Omental fat pad (tissue), 4 donors: ENCODE data around the gene RPP40. TPM values are rescaled to one million over a fixed set of nuclear protein-coding genes. Genes with fewer than 3 reads are reported as not detected.

Experiments used
- ATAC-seq: fragments of 150-250 bp; one replicate; pipeline ENCODE4 v1.9.1; 2016; ENCODE audit warnings: mild to moderate bottlenecking, moderate library complexity; ENCODE audit not compliant: low FRiP score
- DNase-seq: peaks from one replicate; pipeline ENCODE4 v3.0.0-alpha.2; 2019; ENCODE audit warnings: low spot score
- CTCF ChIP-seq, 3 donors: fragments of 450-650 bp; IDR thresholded peaks; one replicate each; pipeline ENCODE4 v1.5.1; 2016 to 2017; ENCODE audit warnings: antibody characterized with exemption in 3 of 3, mild to moderate bottlenecking in 3 of 3, moderate library complexity in 2 of 3
- total RNA-seq, 4 donors: library from RNA; depleted of rRNA; stranded (reverse); fragments of >200 nt; gene quantifications; one replicate each; pipeline ENCODE4 v1.1.0, GENCODE V29; 2016

The RPP40 gene
- total RNA-seq, 4 donors from 2014 or later = 6.0 to 22.5 (median 10.1) TPM

GRCh38 chr6:4981761-4982160 is 22.1 kb downstream of the RPP40 start:
- ATAC-seq (no peak), DNase-seq (no peak)
- no peak for TF ChIP-seq CTCF (IDR thresholded peaks at IDR 0.05)

GRCh38 chr6:4979426-4979825 is 24.4 kb downstream of the RPP40 start:
- ATAC-seq (no peak), DNase-seq (no peak)
- no peak for TF ChIP-seq CTCF (IDR thresholded peaks at IDR 0.05)

- DNase-seq (no peak), ATAC-seq (no peak)
- TF ChIP-seq CTCF (IDR thresholded peaks at IDR 0.05) = no peak
Observed at GRCh38 chr6:4977468-4977867, 26.4 kb downstream of the RPP40 start.

GRCh38 chr6:4975506-4975905 is 28.3 kb downstream of the RPP40 start:
- TF ChIP-seq CTCF (IDR thresholded peaks at IDR 0.05) = no peak
- DNase-seq = no peak
- ATAC-seq = no peak

GRCh38 chr6:4974962-4975361 is 28.9 kb downstream of the RPP40 start:
- no peak for ATAC-seq
- no peak for TF ChIP-seq CTCF (IDR thresholded peaks at IDR 0.05)
- DNase-seq = no peak

GRCh38 chr6:4973982-4974745 is 29.7 kb downstream of the RPP40 start:
- TF ChIP-seq CTCF (IDR thresholded peaks at IDR 0.05) = no peak
- DNase-seq (no peak), ATAC-seq (peak; percentile 67)

- DNase-seq (no peak), ATAC-seq (no peak)
- TF ChIP-seq CTCF (IDR thresholded peaks at IDR 0.05) = no peak
Observed at GRCh38 chr6:4973415-4973814, 30.4 kb downstream of the RPP40 start.
